Measurements from ENCODE around the gene KMO.

DNA sequence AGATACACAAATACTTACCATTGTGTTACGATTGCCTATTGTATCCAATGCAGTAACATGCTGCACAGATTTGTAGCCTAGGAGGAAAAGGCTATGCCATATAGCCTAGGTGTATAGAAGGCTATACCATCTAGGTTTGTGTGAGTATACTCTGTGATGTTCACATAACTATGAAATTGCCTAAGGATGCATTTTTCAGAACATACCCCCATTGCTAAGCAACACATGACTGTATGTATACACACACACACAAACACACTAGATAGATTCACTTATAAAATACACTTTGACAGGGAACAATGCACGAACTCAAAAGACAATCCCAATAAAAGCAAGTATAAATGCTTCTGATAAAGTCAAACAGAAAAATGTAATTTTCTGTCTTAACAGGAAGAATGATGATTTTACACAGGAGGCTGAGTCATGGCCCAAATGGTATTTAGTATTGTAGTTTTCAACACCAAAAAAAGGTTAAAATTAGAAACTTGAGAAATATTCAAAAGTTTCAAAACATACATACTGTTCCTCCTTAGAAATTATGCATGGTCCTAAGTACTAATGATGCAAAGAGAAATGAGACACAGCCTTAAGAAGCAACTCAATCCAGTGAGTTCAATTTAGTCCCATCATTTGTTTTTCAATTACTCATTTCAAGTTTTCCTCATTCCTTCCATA lies 24.9 kb upstream of the KMO start:
- TF ChIP-seq, protein P1, sequence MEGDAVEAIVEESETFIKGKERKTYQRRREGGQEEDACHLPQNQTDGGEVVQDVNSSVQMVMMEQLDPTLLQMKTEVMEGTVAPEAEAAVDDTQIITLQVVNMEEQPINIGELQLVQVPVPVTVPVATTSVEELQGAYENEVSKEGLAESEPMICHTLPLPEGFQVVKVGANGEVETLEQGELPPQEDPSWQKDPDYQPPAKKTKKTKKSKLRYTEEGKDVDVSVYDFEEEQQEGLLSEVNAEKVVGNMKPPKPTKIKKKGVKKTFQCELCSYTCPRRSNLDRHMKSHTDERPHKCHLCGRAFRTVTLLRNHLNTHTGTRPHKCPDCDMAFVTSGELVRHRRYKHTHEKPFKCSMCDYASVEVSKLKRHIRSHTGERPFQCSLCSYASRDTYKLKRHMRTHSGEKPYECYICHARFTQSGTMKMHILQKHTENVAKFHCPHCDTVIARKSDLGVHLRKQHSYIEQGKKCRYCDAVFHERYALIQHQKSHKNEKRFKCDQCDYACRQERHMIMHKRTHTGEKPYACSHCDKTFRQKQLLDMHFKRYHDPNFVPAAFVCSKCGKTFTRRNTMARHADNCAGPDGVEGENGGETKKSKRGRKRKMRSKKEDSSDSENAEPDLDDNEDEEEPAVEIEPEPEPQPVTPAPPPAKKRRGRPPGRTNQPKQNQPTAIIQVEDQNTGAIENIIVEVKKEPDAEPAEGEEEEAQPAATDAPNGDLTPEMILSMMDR (IDR thresholded peaks at IDR 0.05; ENCODE audit: low read depth, low read length, poor library complexity, severe bottlenecking) = no peak
- TF ChIP-seq EZH2phosphoT487 (IDR thresholded peaks at IDR 0.05; ENCODE audit: borderline replicate concordance, low read length) = no peak
